ENCODE results near the gene DNAJC4.

The DNAJC4 gene

GRCh38 chr11:64230985-64231365 is 627 bp downstream of the DNAJC4 start:
- DNase-seq = no peak

GRCh38 chr11:64231546-64231945 is 1.2 kb downstream of the DNAJC4 start:
- DNase-seq = no peak

GRCh38 chr11:64232182-64232966 is 2.0 kb downstream of the DNAJC4 start:
- DNase-seq = no peak

- no peak for DNase-seq
These were observed 2.6 kb downstream of the DNAJC4 start for GRCh38 chr11:64232967-64233315.

- peak; percentile 75 for DNase-seq
These were observed 3.7 kb downstream of the DNAJC4 start, which contains the start of gene VEGFB for GRCh38 chr11:64233913-64234586. TSS of gene VEGFB (plus strand) at chr11:64234584. CDS start at chr11:64234834, 250 bp downstream.

GRCh38 chr11:64234647-64235379 is 4.5 kb downstream of the DNAJC4 start:
- DNase-seq = no peak

GRCh38 chr11:64235437-64236161 is 5.3 kb downstream of the DNAJC4 start:
- DNase-seq = no peak

GRCh38 chr11:64237484-64237951 is 7.2 kb downstream of the DNAJC4 start:
- no peak for DNase-seq

GRCh38 chr11:64238076-64238475 is 7.7 kb downstream of the DNAJC4 start:
- DNase-seq = no peak

- DNase-seq = no peak
These were observed 8.7 kb downstream of the DNAJC4 start for GRCh38 chr11:64238999-64239398.

- DNase-seq = no peak
These were observed 9.5 kb downstream of the DNAJC4 start for GRCh38 chr11:64239662-64240434.

- peak; percentile 99 for DNase-seq
These were observed 10.3 kb downstream of the DNAJC4 start, which contains the start of gene FKBP2 for GRCh38 chr11:64240435-64241240. TSS of gene FKBP2 (plus strand) at chr11:64241095. CDS start at chr11:64242388, 1,293 bp downstream.

GRCh38 chr11:64241241-64241490 is 10.8 kb downstream of the DNAJC4 start:
- peak; percentile 100 for DNase-seq

GRCh38 chr11:64241491-64242374 is 11.4 kb downstream of the DNAJC4 start:
- DNase-seq = peak; percentile 79

- DNase-seq = no peak
These were observed 13.0 kb downstream of the DNAJC4 start for GRCh38 chr11:64243236-64243854.

GRCh38 chr11:64244107-64244506 is 13.8 kb downstream of the DNAJC4 start:
- no peak for DNase-seq

- no peak for DNase-seq
These were observed 14.6 kb downstream of the DNAJC4 start for GRCh38 chr11:64244966-64245365.

- no peak for DNase-seq
These were observed 15.1 kb downstream of the DNAJC4 start for GRCh38 chr11:64245401-64245796.

- DNase-seq = peak; percentile 98
These were observed 15.7 kb downstream of the DNAJC4 start for GRCh38 chr11:64245797-64246620.

All from islet precursor cell (in vitro differentiated cells).